Thyroid gland (tissue), 4 donors: ENCODE data around the gene UBE2E2.

Experiments
- POLR2A ChIP-seq, 2 donors: fragments of 450-650 bp; IDR thresholded peaks; one replicate each; pipeline ENCODE4 v1.6.1; 2017; ENCODE audit warnings: antibody characterized with exemption in 2 of 2, mild to moderate bottlenecking in 2 of 2, moderate library complexity in 1 of 2
- TF ChIP-seq, protein P1 (sequence below), 6 experiments: fragments of 200-600 bp in 3 of 6; fragments of 450-650 bp in 3 of 6; sonication (generic) in 3 of 6; IDR thresholded peaks; one replicate each; pipeline ENCODE4 v1.5.1; 2016 to 2019; ENCODE audit warnings: antibody characterized with exemption in 6 of 6, mild to moderate bottlenecking in 2 of 6, inconsistent platforms in 1 of 6, moderate library complexity in 1 of 6

DNA sequence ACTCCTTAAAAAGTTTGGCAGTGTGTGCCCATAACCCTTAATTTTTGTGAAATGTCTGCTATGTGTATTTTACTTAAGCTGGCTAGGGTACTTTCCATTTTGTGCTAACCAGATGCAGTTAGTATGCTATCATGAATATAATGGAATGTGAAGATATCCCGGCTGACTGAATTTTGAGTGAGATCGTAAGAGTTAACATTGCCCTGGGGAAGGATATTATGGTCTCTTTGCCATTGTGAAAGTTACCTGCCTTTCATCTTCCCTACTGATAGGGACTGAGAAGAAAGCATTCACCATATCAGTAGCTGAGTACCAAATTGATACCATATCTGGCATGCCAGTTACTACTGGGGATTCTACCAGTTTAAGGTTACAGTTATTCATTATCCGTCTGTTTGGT is 243.2 kb downstream of the UBE2E2 start:
- TF ChIP-seq, protein P1, sequence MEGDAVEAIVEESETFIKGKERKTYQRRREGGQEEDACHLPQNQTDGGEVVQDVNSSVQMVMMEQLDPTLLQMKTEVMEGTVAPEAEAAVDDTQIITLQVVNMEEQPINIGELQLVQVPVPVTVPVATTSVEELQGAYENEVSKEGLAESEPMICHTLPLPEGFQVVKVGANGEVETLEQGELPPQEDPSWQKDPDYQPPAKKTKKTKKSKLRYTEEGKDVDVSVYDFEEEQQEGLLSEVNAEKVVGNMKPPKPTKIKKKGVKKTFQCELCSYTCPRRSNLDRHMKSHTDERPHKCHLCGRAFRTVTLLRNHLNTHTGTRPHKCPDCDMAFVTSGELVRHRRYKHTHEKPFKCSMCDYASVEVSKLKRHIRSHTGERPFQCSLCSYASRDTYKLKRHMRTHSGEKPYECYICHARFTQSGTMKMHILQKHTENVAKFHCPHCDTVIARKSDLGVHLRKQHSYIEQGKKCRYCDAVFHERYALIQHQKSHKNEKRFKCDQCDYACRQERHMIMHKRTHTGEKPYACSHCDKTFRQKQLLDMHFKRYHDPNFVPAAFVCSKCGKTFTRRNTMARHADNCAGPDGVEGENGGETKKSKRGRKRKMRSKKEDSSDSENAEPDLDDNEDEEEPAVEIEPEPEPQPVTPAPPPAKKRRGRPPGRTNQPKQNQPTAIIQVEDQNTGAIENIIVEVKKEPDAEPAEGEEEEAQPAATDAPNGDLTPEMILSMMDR (IDR thresholded peaks at IDR 0.05): no peak
- TF ChIP-seq POLR2A (IDR thresholded peaks at IDR 0.05): no peak
